Medulla oblongata (tissue), 1 donor: ENCODE results near the gene PDZRN4.
"Not testable (repeated sequence)": the region's sequence is repeated elsewhere in the genome, so short reads cannot be mapped to it uniquely, and the experiment has no call there.

Experiments
- DNase-seq: peaks from one replicate; pipeline ENCODE4 v3.0.0-alpha.2; 2015; ENCODE audit errors: extremely low spot score

The PDZRN4 gene

GRCh38 chr12:41556176-41556575, 368.1 kb downstream of the PDZRN4 start:
- DNase-seq: no peak

DNA sequence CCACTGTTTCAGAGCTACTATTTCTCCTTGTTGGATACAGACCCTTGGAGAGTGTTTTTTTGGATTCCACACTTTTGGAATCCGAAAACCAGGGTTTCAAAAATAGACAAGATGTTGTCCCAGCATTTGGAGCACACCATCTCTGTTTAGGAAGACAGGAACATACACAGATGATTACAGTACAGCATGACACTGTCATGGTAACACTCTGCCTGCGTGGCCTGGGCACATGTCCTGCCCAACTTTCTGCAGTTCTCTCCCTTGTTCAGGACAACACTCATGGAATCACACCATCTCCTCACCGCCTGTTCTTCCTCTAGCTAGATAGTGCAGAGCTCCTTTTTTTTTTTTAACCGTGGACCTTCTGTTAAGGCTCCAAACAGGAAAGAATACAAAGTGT, 369.2 kb downstream of the PDZRN4 start:
- no peak for DNase-seq

DNA sequence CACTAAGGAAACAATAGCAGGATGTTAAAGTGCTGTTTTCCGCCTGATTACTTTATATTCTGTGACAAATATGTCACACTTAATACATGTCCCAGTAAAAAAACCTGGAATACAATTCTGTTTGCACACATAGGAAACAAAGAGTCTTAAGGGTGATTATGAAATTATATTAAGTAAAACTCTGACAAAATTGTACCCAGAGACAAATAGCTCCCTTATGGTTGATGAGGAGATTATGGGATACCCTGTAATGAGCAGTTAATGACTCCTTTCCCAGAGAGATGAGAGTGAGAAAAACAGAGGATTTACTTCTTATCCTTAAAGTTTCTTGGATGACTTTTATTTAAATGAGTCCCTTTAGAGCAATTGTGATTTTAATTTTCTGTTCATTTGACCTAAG, 370.6 kb downstream of the PDZRN4 start:
- no peak for DNase-seq

GRCh38 chr12:41563051-41563450, 374.9 kb downstream of the PDZRN4 start:
- no peak for DNase-seq

DNA sequence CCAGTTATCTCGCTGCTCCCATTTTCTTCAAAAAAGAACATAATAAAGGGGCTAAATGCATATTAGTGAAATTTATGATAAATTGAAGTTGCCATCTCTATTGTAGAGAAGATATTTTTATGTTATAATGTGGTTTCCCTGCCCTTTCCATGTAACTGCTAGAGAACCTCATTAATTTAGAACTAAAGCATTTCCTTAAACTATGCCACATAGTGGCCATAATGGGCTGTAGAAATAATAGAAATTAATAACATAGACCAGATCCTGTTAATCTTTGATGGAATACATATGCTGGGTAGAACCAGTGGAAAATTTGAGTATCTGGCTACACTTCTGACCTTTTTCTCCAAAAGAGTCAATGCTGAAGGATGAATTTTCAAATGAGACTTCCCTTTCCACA, 376.7 kb downstream of the PDZRN4 start:
- no peak for DNase-seq

DNA sequence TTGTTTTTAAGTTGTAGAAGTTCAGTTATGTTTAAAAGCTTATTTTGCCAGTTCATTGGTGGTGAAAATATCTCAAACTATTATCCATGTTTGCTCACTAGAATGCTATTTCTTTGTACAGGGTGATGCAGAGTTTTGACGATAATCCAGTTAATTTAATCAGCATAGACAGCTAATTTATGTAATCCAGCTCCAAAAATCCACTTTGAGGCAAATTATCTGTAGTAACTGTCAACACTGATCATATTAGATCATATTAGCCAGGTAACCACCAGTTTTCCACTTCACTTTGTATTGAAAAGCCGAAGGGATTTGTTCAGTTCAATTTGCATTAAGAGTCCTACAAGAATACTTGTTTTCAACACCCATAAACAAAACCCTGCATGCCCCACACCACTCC, 378.6 kb downstream of the PDZRN4 start:
- DNase-seq: no peak

GRCh38 chr12:41573445-41573844, 385.3 kb downstream of the PDZRN4 start:
- DNase-seq: no peak

DNA sequence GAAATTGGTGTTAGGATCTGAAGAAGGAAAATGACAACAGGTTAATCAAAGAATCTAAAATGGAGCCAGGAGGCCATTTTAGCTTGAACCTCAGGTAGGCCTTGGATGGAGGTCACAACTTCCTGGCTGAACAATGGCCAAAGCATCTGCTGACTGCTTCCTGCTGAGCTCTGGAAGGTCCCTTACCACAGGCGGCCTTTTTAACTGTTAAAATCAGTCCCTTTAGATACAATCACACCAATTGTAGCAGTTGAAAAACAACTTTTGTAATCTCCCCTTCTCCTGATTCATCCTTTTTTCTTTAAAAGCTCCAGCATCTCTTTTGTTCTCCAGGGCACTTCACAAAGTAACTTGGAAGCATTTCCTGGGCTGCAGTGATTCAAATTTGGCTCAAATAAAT, 388.8 kb downstream of the PDZRN4 start:
- DNase-seq: no peak

DNA sequence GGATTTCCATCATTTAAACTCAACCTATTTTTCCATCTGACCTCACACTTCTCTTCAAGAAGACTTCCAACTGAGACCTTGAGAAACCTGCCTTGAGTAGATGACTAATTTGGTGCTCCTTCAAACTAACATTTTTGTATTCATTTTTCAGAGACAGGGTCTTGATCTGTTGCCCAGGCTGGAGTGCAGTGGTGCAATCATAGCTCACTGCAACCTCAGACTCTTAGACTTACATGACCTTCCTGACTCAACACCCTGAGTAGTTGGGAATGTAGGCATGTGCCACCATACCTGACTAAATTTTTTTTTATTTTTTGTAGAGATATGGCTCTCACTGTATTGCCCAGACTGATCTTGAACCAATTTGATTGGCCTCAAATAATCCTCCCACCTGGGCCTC, 389.9 kb downstream of the PDZRN4 start:
- DNase-seq: no peak

- no peak for DNase-seq
Observed at GRCh38 chr12:41585784-41586183, 397.7 kb downstream of the PDZRN4 start.

- no peak for DNase-seq
Observed at GRCh38 chr12:41587574-41587973, 399.5 kb downstream of the PDZRN4 start.

DNA sequence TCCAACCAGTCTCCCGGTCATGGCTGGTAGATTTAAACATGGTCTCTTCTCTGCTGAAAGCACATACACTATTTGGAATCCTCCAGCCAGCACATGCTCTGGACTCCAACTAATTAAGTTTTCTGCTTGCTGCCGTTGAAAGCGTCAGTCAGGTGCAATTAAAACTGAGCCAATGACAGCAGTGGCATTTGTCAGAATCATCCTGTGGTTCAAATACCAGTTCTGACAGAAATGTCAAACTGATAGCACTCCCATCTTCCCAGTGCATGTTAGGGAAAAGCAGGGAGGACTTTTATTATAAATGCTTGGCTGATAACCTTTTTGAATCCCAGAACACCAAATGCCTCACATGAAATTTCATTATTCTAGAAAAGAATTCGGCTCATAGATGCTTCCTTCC, 401.8 kb downstream of the PDZRN4 start:
- DNase-seq: no peak

DNA sequence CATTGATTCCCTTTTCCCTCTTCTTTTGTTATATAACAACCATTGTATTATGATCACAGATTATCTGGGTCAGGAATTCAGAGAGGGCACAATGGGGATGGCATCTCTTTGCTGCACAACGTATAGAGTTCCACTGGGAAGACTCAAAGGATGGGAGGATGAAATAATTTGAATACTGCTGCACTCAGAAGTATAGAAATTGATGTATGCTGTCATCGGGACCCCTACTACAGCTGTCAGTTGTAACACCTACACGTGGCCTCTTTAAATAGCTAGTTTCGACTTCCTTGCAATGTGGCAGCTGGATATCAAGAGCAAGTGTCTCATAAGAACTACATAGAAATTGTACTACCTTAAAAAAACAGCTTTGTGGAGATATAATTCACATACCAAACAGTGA, 408.1 kb downstream of the PDZRN4 start:
- no peak for DNase-seq

GRCh38 chr12:41604830-41605229, 416.7 kb downstream of the PDZRN4 start:
- DNase-seq: no peak

GRCh38 chr12:41605545-41606305, 417.6 kb downstream of the PDZRN4 start:
- DNase-seq: no peak

DNA sequence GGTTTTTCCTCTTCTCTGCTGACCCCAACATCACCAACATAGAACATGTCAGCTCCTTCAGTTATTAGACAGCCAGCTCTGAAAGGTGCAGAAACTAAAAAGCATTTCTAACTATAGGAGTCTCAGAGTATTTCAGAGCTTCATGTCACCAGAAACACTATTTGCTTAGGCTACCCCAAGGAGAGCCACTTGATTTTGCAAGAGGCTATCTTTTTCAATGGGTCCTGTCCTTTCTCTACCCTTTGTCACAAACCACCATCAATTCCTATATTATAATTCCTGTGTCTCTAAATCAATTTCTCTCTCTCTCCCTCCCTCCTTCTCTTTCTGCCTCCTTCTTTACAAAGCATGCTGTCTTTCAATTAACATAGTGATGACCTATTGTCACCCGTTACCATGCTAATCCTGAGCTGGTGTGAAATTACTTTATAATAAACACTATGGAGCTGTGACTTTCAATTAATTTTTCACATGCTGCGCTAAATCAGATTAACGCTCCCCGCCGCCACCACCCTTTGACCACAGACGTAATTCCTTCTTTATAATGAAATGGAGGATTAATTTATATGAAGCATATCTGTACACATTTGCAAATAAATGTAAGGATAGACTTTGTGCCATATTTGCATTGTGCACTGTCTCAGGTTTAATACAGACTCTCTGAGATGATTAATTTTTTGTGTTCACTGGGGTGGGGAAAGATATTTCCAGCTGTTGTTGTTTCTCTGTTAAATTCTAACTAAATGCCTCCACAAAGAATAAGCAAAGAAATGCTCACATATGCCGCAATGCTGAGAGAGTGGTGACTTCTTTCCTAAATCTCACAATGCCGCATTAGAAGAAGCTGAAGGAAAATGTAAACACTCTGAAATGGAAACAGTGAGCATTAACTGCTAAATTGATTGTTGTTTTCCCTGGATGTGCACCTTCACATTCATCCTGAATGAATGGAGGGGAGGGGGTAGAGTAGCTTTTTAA, 418.6 kb downstream of the PDZRN4 start:
- no peak for DNase-seq

DNA sequence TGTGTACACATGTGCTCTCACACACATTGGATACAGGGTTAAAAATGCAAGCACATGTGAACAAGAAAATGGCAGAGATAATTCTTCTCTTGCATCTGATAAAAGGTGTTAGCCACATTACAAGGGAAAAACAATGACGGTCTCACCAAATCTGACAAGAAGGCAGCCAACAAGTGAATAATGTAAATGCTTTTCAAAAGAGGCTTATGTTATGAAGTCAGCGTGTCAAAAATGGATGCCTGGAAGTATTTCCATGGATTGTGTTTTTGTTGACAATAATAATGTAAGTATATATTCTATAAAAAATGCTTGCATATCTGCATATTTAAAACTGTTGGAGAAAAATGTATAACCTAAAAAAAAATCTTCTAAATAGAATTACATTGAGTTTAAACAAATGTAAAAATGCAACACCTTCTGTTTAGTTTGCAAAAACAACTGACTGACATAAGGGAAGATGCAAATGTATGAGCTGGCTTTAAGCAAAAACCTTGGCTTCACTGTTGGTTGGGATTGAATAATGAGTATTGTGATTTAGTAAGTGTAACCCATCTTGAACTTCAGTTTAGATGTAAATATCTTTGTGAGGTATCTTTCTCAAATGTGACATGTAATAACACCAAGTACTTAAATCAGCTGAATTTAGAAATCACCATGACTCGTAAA, 424.9 kb downstream of the PDZRN4 start:
- no peak for DNase-seq

- not testable (repeated sequence) for DNase-seq
Observed at GRCh38 chr12:41615174-41615573, 427.1 kb downstream of the PDZRN4 start.

- DNase-seq: no peak
Observed at GRCh38 chr12:41619705-41620104, 431.6 kb downstream of the PDZRN4 start.

- no peak for DNase-seq
Observed at GRCh38 chr12:41621291-41621690, 433.2 kb downstream of the PDZRN4 start.
